GM12878 (cell line): Measurements from ENCODE around the gene FAM187B. TPM values are rescaled to one million over a fixed set of nuclear protein-coding genes. Genes with fewer than 3 reads are reported as not detected.

Experiments used
- ATAC-seq: fragments of 200-7000 bp; cut with Tn5 transposase; 3 replicates; pipeline ENCODE4 v1.9.1; 2020; ENCODE audit warnings: mild to moderate bottlenecking, moderate library complexity
- BruUV-seq: library from RNA; stranded (reverse); fragments of 400-500 nt; replicated peaks from 2 replicates; lab custom pipeline; 2021; lab: Mats Ljungman, UMichigan
- CTCF ChIA-PET: fragments of 300-600 bp; sonication (Branson Sonifier 250); formaldehyde crosslinking; extraction: SDS; loops from one replicate; lab custom pipeline; 2021; ENCODE audit warnings: inconsistent platforms; lab: Yijun Ruan, JAX
- POLR2A ChIA-PET: fragments of 350-600 bp; formaldehyde crosslinking; extraction: SDS; loops from one replicate; lab custom pipeline; 2021; ENCODE audit warnings: inconsistent platforms; lab: Charles Lee
- RAD21 ChIA-PET: fragments of 300-600 bp; sonication (Branson Sonifier 250); formaldehyde crosslinking; loops from one replicate; lab custom pipeline; 2023; ENCODE audit warnings: antibody characterized with exemption; ENCODE audit not compliant: unreplicated experiment; lab: Charles Lee
- SMC1A ChIA-PET: fragments of 300-600 bp; sonication (Branson Sonifier 250); formaldehyde crosslinking; loops from one replicate; lab custom pipeline; 2023; ENCODE audit not compliant: unreplicated experiment, uncharacterized antibody; lab: Charles Lee
- DNase-seq: peaks from one replicate; pipeline ENCODE4 v3.0.0-alpha.2; 2011; ENCODE audit warnings: low read depth, low spot score
- FAIRE-seq: peaks from 3 replicates; lab custom pipeline; 2011; peaks lifted over from hg19 to GRCh38; lab: Jason Lieb, UNC
- H2AFZ ChIP-seq: 2 replicates; pipeline ENCODE4 v1.6.0; 2011; ENCODE audit warnings: low read depth, low read length, control low read depth; ENCODE audit not compliant: control insufficient read depth
- H3K27ac ChIP-seq: 2 replicates; pipeline ENCODE4 v1.5.1; 2011; ENCODE audit warnings: control low read depth; ENCODE audit not compliant: control insufficient read depth, insufficient read depth
- H3K27me3 ChIP-seq, 2 experiments: replicated peaks in 1 of 2; 2 replicates each; pipeline versions ENCODE4 v1.6.0 to v1.6.1; 2011; ENCODE audit warnings: low read length in 1 of 2; ENCODE audit not compliant: control insufficient read depth in 2 of 2, insufficient read depth in 2 of 2
- H3K36me3 ChIP-seq, 2 experiments: 2 replicates each; pipeline ENCODE4 v1.5.1; 2011; ENCODE audit warnings: low read length in 1 of 2; ENCODE audit not compliant: control insufficient read depth in 2 of 2, insufficient read depth in 2 of 2
- H3K4me1 ChIP-seq: 2 replicates; pipeline ENCODE4 v1.6.1; 2011; ENCODE audit warnings: mild to moderate bottlenecking, low read length, moderate library complexity, mixed read lengths; ENCODE audit not compliant: control insufficient read depth, insufficient read depth
- H3K4me2 ChIP-seq: 2 replicates; pipeline ENCODE4 v1.6.0; 2011; ENCODE audit warnings: control low read depth; ENCODE audit not compliant: control insufficient read depth, insufficient read depth
- H3K4me3 ChIP-seq: fragments of 200-600 bp; sonication (generic); 2 replicates; pipeline ENCODE4 v1.5.1; 2016
- H3K79me2 ChIP-seq: 2 replicates; pipeline ENCODE4 v1.6.0; 2011; ENCODE audit warnings: low read length; ENCODE audit not compliant: control insufficient read depth, insufficient read depth
- H3K9ac ChIP-seq: 2 replicates; pipeline ENCODE4 v1.8.0; 2011; ENCODE audit warnings: low read length, control low read depth, mixed read lengths; ENCODE audit not compliant: control insufficient read depth, insufficient read depth
- H3K9me3 ChIP-seq: replicated peaks from 3 replicates; pipeline ENCODE4 v1.5.1; 2011; ENCODE audit warnings: mild to moderate bottlenecking, low read length; ENCODE audit not compliant: control insufficient read depth, insufficient read depth
- H4K20me1 ChIP-seq: 2 replicates; pipeline ENCODE4 v1.6.0; 2011; ENCODE audit not compliant: control insufficient read depth, insufficient read depth
- EED ChIP-seq: sonication (generic); IDR thresholded peaks from 2 replicates; pipeline ENCODE4 v1.6.1; 2016; ENCODE audit warnings: antibody characterized with exemption, low read depth
- IKZF1 ChIP-seq: fragments of 450-650 bp; conservative IDR thresholded peaks from 2 replicates; pipeline ENCODE4 v1.6.1; 2017; ENCODE audit warnings: antibody characterized with exemption, mild to moderate bottlenecking
- POLR2AphosphoS2 ChIP-seq: IDR thresholded peaks from 2 replicates; pipeline ENCODE4 v1.6.1; 2011; ENCODE audit warnings: low read depth, mild to moderate bottlenecking, low read length, improper control_type of control experiment, moderate library complexity
- RB1 ChIP-seq: fragments of 450-650 bp; formaldehyde crosslinking; IDR thresholded peaks from 2 replicates; pipeline ENCODE4 v1.6.1; 2017; ENCODE audit warnings: mild to moderate bottlenecking, borderline replicate concordance
- RUNX3 ChIP-seq: IDR thresholded peaks from 2 replicates; pipeline ENCODE4 v1.6.1; 2012; ENCODE audit warnings: low read length, inconsistent platforms
- SPI1 ChIP-seq: IDR thresholded peaks from 2 replicates; pipeline ENCODE4 v1.6.1; 2011; ENCODE audit warnings: low read depth, mild to moderate bottlenecking, low read length, moderate library complexity, borderline replicate concordance; ENCODE audit not compliant: insufficient read depth
- STAT3 ChIP-seq: IDR thresholded peaks from 2 replicates; pipeline ENCODE4 v1.6.1; 2011; ENCODE audit warnings: low read depth, low read length, improper control_type of control experiment
- WGBS: methylation state at CpG from one replicate; pipeline ENCODE4 v1.1.6; 2016; ENCODE audit warnings: low lambda C conversion rate; ENCODE audit not compliant: insufficient replicate concordance, insufficient coverage; ENCODE audit errors: missing lambda C conversion rate; 5-methylcytosine and 5-hydroxymethylcytosine counted together
- in situ Hi-C: fragments of 300-500 bp; cut with MboI; formaldehyde crosslinking; loops from 9 replicates; pipeline ENCODE4 v1.14.3; 2018; ENCODE audit warnings: mixed read lengths
- intact Hi-C: fragments of 100-400 bp; cut with micrococcal nuclease; formaldehyde crosslinking; loops from one replicate; pipeline ENCODE4 v1.14.2; 2022; ENCODE audit not compliant: unreplicated experiment
- polyA plus RNA-seq, 11 experiments: library from polyadenylated mRNA; depleted of rRNA in 4 of 11; unstranded in 6 of 11; stranded (reverse) in 5 of 11; fragments of >200 nt; fragmentation: Nextera tagmentation in 4 of 11; fragmentation: Illumina TruSeq in 1 of 11; extraction: Ambion mirVana in 4 of 11; extraction: Trizol in 1 of 11; gene quantifications; 1 replicate in 1 of 11; 2 replicates in 10 of 11; pipeline versions ENCODE4 v1.2.1 to v1.2.3, GENCODE V29; 2011 to 2016; ENCODE audit warnings: inconsistent platforms in 2 of 11, missing spikeins in 2 of 11, low read depth in 1 of 11
- total RNA-seq, 4 experiments: library from RNA; depleted of rRNA in 3 of 4; stranded (reverse); fragments of >200 nt in 3 of 4; fragmentation: Illumina TruSeq in 1 of 4; extraction: Trizol in 1 of 4; gene quantifications; 2 replicates each; pipeline versions ENCODE4 v1.2.1 to v1.2.3, GENCODE V29; 2013 to 2021
- TF ChIP-seq, protein P1 (sequence below): IDR thresholded peaks from 2 replicates; pipeline ENCODE4 v1.6.1; 2012; ENCODE audit warnings: low read length, inconsistent platforms
- TF ChIP-seq, protein P2 (sequence below): fragments of 450-650 bp; IDR thresholded peaks from 2 replicates; pipeline ENCODE4 v1.6.1; 2017; ENCODE audit warnings: low read depth, mild to moderate bottlenecking, moderate library complexity
- TF ChIP-seq, protein P3 (sequence below): fragments of 450-650 bp; IDR thresholded peaks from 2 replicates; pipeline ENCODE4 v1.6.1; 2017; ENCODE audit warnings: antibody characterized with exemption, mild to moderate bottlenecking, moderate library complexity
- TF ChIP-seq, protein P4 (sequence below): fragments of 450-650 bp; IDR thresholded peaks from 2 replicates; pipeline ENCODE4 v1.6.1; 2017; ENCODE audit warnings: mild to moderate bottlenecking

Gene FAM187B
- total and polyA plus RNA-seq, 10 of the 15 experiments (the other 5 are each of a cell fraction or from before 2014, with no cell fraction given), result 0.05 TPM; not detected in 9

DNA sequence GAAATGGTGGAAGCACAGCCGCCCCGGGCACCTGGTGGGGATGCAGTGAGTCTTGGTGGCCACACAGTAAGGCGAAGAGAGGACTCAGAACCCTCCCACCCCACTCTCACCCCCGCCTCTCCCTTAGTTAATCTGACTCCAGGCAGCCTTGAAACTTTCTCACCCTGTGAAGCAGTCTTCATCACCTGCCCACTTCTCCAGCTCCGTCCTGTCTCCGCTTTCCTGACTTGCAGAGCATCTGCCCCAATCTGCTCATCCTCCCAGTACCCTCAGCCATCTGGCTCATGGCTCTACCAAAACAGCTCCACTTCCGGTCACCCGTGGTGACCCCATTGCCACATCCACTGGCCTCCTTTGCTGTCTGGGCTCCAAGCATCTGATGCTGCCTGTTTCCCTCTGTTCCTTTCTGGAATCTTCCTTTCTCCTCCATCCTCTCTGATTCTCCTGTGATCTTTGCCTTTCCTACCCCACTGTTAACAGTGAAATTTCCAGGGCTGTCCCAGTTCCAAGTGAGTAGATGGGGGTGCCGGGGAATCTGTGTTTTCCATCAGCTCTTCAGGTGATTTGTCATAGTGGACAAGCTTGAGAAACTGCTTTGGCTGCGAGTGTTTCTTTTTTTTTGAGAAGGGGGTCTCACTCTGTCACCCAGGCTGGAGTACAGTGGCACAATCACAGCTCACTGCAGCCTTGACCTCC, 44.6 kb upstream of the FAM187B start (continued):
- TF ChIP-seq RB1, result no peak
- TF ChIP-seq, protein P1, sequence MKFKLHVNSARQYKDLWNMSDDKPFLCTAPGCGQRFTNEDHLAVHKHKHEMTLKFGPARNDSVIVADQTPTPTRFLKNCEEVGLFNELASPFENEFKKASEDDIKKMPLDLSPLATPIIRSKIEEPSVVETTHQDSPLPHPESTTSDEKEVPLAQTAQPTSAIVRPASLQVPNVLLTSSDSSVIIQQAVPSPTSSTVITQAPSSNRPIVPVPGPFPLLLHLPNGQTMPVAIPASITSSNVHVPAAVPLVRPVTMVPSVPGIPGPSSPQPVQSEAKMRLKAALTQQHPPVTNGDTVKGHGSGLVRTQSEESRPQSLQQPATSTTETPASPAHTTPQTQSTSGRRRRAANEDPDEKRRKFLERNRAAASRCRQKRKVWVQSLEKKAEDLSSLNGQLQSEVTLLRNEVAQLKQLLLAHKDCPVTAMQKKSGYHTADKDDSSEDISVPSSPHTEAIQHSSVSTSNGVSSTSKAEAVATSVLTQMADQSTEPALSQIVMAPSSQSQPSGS, result no peak

DNA sequence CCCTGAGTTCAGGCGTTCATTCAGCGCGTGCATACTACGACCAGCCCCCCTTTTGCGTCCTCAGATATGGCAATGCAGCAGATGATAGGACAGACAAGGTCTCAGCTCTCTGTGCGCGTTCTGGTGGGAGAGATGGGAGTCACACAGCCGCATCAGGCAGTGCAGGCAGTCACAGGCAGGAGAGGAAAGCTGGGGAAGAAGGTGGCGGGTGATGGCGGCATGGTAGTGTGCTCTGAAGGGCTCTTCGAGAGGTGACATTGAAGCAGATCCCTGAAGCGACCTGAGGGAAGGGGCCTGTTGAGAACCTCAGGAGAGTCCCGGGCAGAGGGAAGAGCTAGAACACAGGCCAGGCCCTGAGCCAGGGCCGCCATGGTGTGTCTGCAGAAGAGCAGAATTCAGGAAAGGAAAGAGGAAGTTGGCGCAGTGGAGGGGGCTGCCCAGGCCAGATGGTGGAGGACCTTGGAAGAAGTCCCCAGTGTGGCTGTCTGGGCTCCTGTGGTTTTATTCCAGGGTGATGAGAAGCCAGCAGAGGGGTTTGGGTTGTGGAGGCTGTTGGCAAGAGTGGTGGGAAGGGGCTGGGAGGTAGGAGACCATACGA, 43.7 kb upstream of the FAM187B start:
- CTCF ChIA-PET, result interaction anchor here (0.7 to 1.0 kb wide), 5 partner anchors 130 to 223 kb away, joined by 3 to 4 read pairs (median 3); no protein-coding TSS in a partner anchor
- intact Hi-C loops, result no loop called here
- H3K9me3 ChIP-seq, result no peaks in the 10 kb centered on the region
- SMC1A ChIA-PET, result interaction anchor here (0.8 to 2.3 kb wide), 3 partner anchors 36 to 131 kb away, joined by 3 to 7 read pairs (median 7); partner anchors contain the start of gene FFAR1
- H3K79me2 ChIP-seq, result peaks cover 22% of the 10 kb centered on the region
- RAD21 ChIA-PET, result interaction anchor here (0.9 to 1.4 kb wide), 5 partner anchors 53 to 201 kb away, joined by 3 to 5 read pairs (median 3); partner anchors contain the start of gene FFAR1
- no peak for FAIRE-seq
- H3K9ac ChIP-seq, result no peak overlapping the region
- H3K4me2 ChIP-seq, result peak overlapping the region; percentile 45
- ATAC-seq, result no peak
- 79% methylated on average over 16 of the region's 16 CpGs for WGBS
- no peak for DNase-seq
- H2AFZ ChIP-seq, result no peak overlapping the region
- H3K4me3 ChIP-seq, result no peak overlapping the region
- no peaks in the 10 kb centered on the region for H4K20me1 ChIP-seq
- in situ Hi-C loops, result loop anchor here (5.0 kb wide), 1 partner anchor 195 kb away; no protein-coding TSS in a partner anchor
- peaks cover 9 to 20% of the 10 kb centered on the region in 2 experiments for H3K36me3 ChIP-seq
- H3K27ac ChIP-seq, result no peak overlapping the region
- POLR2A ChIA-PET, result interaction anchor here (1.4 kb wide), 1 partner anchor 58 kb away, joined by 6 read pairs; the partner anchor contains the start of gene CD22
- H3K27me3 ChIP-seq, result no peaks in the 10 kb centered on the region
- no TSS peak for BruUV-seq
- H3K4me1 ChIP-seq, result peaks cover 17% of the 10 kb centered on the region
- TF ChIP-seq RUNX3, result peak; percentile 16; the same call in 1 of the 2 replicates
- TF ChIP-seq, protein P2, sequence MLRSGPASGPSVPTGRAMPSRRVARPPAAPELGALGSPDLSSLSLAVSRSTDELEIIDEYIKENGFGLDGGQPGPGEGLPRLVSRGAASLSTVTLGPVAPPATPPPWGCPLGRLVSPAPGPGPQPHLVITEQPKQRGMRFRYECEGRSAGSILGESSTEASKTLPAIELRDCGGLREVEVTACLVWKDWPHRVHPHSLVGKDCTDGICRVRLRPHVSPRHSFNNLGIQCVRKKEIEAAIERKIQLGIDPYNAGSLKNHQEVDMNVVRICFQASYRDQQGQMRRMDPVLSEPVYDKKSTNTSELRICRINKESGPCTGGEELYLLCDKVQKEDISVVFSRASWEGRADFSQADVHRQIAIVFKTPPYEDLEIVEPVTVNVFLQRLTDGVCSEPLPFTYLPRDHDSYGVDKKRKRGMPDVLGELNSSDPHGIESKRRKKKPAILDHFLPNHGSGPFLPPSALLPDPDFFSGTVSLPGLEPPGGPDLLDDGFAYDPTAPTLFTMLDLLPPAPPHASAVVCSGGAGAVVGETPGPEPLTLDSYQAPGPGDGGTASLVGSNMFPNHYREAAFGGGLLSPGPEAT, result peak; percentile 39; the same call in 1 of the 2 replicates
- TF ChIP-seq IKZF1, result peak; percentile 53
- TF ChIP-seq EED, result 0 out of 2 replicates have a peak, but pooled peaks have one; percentile 42
- TF ChIP-seq, protein P3, sequence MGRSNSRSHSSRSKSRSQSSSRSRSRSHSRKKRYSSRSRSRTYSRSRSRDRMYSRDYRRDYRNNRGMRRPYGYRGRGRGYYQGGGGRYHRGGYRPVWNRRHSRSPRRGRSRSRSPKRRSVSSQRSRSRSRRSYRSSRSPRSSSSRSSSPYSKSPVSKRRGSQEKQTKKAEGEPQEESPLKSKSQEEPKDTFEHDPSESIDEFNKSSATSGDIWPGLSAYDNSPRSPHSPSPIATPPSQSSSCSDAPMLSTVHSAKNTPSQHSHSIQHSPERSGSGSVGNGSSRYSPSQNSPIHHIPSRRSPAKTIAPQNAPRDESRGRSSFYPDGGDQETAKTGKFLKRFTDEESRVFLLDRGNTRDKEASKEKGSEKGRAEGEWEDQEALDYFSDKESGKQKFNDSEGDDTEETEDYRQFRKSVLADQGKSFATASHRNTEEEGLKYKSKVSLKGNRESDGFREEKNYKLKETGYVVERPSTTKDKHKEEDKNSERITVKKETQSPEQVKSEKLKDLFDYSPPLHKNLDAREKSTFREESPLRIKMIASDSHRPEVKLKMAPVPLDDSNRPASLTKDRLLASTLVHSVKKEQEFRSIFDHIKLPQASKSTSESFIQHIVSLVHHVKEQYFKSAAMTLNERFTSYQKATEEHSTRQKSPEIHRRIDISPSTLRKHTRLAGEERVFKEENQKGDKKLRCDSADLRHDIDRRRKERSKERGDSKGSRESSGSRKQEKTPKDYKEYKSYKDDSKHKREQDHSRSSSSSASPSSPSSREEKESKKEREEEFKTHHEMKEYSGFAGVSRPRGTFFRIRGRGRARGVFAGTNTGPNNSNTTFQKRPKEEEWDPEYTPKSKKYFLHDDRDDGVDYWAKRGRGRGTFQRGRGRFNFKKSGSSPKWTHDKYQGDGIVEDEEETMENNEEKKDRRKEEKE, result no peak
- TF ChIP-seq, protein P4, sequence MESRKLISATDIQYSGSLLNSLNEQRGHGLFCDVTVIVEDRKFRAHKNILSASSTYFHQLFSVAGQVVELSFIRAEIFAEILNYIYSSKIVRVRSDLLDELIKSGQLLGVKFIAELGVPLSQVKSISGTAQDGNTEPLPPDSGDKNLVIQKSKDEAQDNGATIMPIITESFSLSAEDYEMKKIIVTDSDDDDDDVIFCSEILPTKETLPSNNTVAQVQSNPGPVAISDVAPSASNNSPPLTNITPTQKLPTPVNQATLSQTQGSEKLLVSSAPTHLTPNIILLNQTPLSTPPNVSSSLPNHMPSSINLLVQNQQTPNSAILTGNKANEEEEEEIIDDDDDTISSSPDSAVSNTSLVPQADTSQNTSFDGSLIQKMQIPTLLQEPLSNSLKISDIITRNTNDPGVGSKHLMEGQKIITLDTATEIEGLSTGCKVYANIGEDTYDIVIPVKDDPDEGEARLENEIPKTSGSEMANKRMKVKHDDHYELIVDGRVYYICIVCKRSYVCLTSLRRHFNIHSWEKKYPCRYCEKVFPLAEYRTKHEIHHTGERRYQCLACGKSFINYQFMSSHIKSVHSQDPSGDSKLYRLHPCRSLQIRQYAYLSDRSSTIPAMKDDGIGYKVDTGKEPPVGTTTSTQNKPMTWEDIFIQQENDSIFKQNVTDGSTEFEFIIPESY, result 0 out of 2 replicates have a peak, but pooled peaks have one; percentile 57
- peak; percentile 67; the same call in 1 of the 2 replicates for TF ChIP-seq SPI1
- no peak for TF ChIP-seq POLR2AphosphoS2
- no peak for TF ChIP-seq STAT3
